DOHH2 (cell line): ENCODE results near the gene TMC8.

ENCODE experiments used
- EZH2phosphoT487 ChIP-seq: fragments of 200-600 bp; sonication (generic); IDR thresholded peaks from 2 replicates; pipeline ENCODE4 v1.6.1; 2017; ENCODE audit warnings: borderline replicate concordance, mild to moderate bottlenecking, antibody characterized with exemption, low read length, moderate library complexity, mixed read lengths
- TF ChIP-seq, protein P1 (sequence below): fragments of 200-600 bp; sonication (generic); IDR thresholded peaks from one replicate; pipeline ENCODE4 v1.5.1; 2014; ENCODE audit warnings: antibody characterized with exemption, mild to moderate bottlenecking, low read depth, low read length; ENCODE audit not compliant: poor library complexity, severe bottlenecking

GRCh38 chr17:78121801-78122215 is 8.8 kb upstream of the TMC8 start:
- TF ChIP-seq, protein P1, sequence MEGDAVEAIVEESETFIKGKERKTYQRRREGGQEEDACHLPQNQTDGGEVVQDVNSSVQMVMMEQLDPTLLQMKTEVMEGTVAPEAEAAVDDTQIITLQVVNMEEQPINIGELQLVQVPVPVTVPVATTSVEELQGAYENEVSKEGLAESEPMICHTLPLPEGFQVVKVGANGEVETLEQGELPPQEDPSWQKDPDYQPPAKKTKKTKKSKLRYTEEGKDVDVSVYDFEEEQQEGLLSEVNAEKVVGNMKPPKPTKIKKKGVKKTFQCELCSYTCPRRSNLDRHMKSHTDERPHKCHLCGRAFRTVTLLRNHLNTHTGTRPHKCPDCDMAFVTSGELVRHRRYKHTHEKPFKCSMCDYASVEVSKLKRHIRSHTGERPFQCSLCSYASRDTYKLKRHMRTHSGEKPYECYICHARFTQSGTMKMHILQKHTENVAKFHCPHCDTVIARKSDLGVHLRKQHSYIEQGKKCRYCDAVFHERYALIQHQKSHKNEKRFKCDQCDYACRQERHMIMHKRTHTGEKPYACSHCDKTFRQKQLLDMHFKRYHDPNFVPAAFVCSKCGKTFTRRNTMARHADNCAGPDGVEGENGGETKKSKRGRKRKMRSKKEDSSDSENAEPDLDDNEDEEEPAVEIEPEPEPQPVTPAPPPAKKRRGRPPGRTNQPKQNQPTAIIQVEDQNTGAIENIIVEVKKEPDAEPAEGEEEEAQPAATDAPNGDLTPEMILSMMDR, result no peak
- no peak for TF ChIP-seq EZH2phosphoT487
